WTC11 (cell line): ENCODE measurements around the gene MLXIP. TPM values are rescaled to one million over a fixed set of nuclear protein-coding genes. Genes with fewer than 3 reads are reported as not detected.

ENCODE experiments used
- ATAC-seq: fragments of 200-7000 bp; cut with Tn5 transposase; 2 replicates; pipeline ENCODE4 v1.10.0; 2021; ENCODE audit warnings: mild to moderate bottlenecking, moderate library complexity
- CTCF ChIA-PET: fragments of 300-600 bp; sonication (Branson Sonifier 250); formaldehyde crosslinking; loops from one replicate; lab custom pipeline; 2021; ENCODE audit warnings: antibody characterized with exemption; lab: Charles Lee
- POLR2A ChIA-PET: fragments of 350-600 bp; sonication (Branson Sonifier 250); formaldehyde crosslinking; loops from one replicate; lab custom pipeline; 2021; ENCODE audit warnings: antibody characterized with exemption; lab: Charles Lee
- DNase-seq: peaks from one replicate; pipeline ENCODE4 v3.0.0; 2021; ENCODE audit warnings: low spot score
- H3K27ac Mint-ChIP-seq: 2 replicates; pipeline ENCODE4 v1.8.0; 2021; ENCODE audit warnings: mixed read lengths
- H3K27me3 Mint-ChIP-seq: 2 replicates; pipeline ENCODE4 v1.8.0; 2021; ENCODE audit warnings: low read depth, mild to moderate bottlenecking, moderate library complexity, mixed read lengths
- H3K36me3 Mint-ChIP-seq: 2 replicates; pipeline ENCODE4 v1.8.0; 2021; ENCODE audit warnings: mixed read lengths
- H3K4me1 Mint-ChIP-seq: 2 replicates; pipeline ENCODE4 v1.8.0; 2022; ENCODE audit warnings: mixed read lengths
- H3K4me3 Mint-ChIP-seq: 2 replicates; pipeline ENCODE4 v1.8.0; 2021; ENCODE audit warnings: mild to moderate bottlenecking, moderate library complexity, mixed read lengths
- H3K9me3 Mint-ChIP-seq: 2 replicates; pipeline ENCODE4 v1.8.0; 2021; ENCODE audit warnings: mixed read lengths
- CREM ChIP-seq: sonication (generic); formaldehyde crosslinking; IDR thresholded peaks from 2 replicates; pipeline ENCODE4 v1.8.1; 2022; ENCODE audit warnings: mild to moderate bottlenecking, missing genetic modification reagents, moderate library complexity
- IRF2 ChIP-seq: sonication (generic); formaldehyde crosslinking; IDR thresholded peaks from 2 replicates; pipeline ENCODE4 v1.8.0; 2022; ENCODE audit warnings: low read depth, missing genetic modification reagents, borderline replicate concordance
- NFATC4 ChIP-seq: fragments of 250-450 bp; sonication (Bioruptor Pico); IDR thresholded peaks from 2 replicates; pipeline ENCODE4 v1.9.0; 2021; ENCODE audit warnings: mild to moderate bottlenecking
- NR1H2 ChIP-seq: sonication (generic); formaldehyde crosslinking; IDR thresholded peaks from 2 replicates; pipeline ENCODE4 v1.9.0; 2021; ENCODE audit warnings: mild to moderate bottlenecking, moderate library complexity, missing genetic modification reagents
- RELA ChIP-seq: sonication (generic); formaldehyde crosslinking; IDR thresholded peaks from 2 replicates; pipeline ENCODE4 v1.8.1; 2022; ENCODE audit warnings: missing genetic modification reagents, mild to moderate bottlenecking, borderline replicate concordance
- ZNF121 ChIP-seq: sonication (generic); formaldehyde crosslinking; IDR thresholded peaks from 2 replicates; pipeline ENCODE4 v1.8.0; 2023; ENCODE audit warnings: missing genetic modification reagents
- ZNF396 ChIP-seq: fragments of 250-450 bp; sonication (Bioruptor Pico); IDR thresholded peaks from 2 replicates; pipeline ENCODE4 v1.8.0; 2021; ENCODE audit warnings: mild to moderate bottlenecking, moderate library complexity, borderline replicate concordance
- ZNF416 ChIP-seq: fragments of 250-450 bp; sonication (Bioruptor Pico); IDR thresholded peaks from 2 replicates; pipeline ENCODE4 v1.9.0; 2021; ENCODE audit warnings: mild to moderate bottlenecking, inconsistent platforms
- ZNF671 ChIP-seq: fragments of 250-450 bp; sonication (Bioruptor Pico); IDR thresholded peaks from 2 replicates; pipeline ENCODE4 v1.8.0; 2021; ENCODE audit warnings: mild to moderate bottlenecking
- total RNA-seq: library from RNA; stranded (reverse); gene quantifications from 3 replicates; pipeline ENCODE4 v1.2.3, GENCODE V29; 2021
- TF ChIP-seq, protein P1 (sequence below): sonication (generic); formaldehyde crosslinking; IDR thresholded peaks from 2 replicates; pipeline ENCODE4 v1.8.1; 2023; ENCODE audit warnings: mild to moderate bottlenecking, missing genetic modification reagents, moderate library complexity
- TF ChIP-seq, protein P2 (sequence below): sonication (generic); formaldehyde crosslinking; IDR thresholded peaks from 2 replicates; pipeline ENCODE4 v1.8.0; 2022; ENCODE audit warnings: mild to moderate bottlenecking, missing genetic modification reagents
- TF ChIP-seq, protein P3 (sequence below): sonication (generic); formaldehyde crosslinking; IDR thresholded peaks from 2 replicates; pipeline ENCODE4 v1.8.1; 2022; ENCODE audit warnings: mild to moderate bottlenecking, missing genetic modification reagents, moderate library complexity, borderline replicate concordance
- TF ChIP-seq, protein P4 (sequence below): sonication (generic); formaldehyde crosslinking; conservative IDR thresholded peaks from 2 replicates; pipeline ENCODE4 v1.8.1; 2022; ENCODE audit warnings: mild to moderate bottlenecking, missing genetic modification reagents
- TF ChIP-seq, protein P5 (sequence below): sonication (generic); formaldehyde crosslinking; IDR thresholded peaks from 2 replicates; pipeline ENCODE4 v1.8.1; 2023; ENCODE audit warnings: mild to moderate bottlenecking, missing genetic modification reagents, borderline replicate concordance
- TF ChIP-seq, protein P6 (sequence below): sonication (generic); formaldehyde crosslinking; IDR thresholded peaks from 2 replicates; pipeline ENCODE4 v1.8.1; 2023; ENCODE audit warnings: mild to moderate bottlenecking, missing genetic modification reagents
- TF ChIP-seq, protein P7 (sequence below): sonication (generic); formaldehyde crosslinking; IDR thresholded peaks from 2 replicates; pipeline ENCODE4 v1.8.0; 2022; ENCODE audit warnings: mild to moderate bottlenecking, missing genetic modification reagents

MLXIP gene
- total RNA-seq, 1 experiment from 2014 or later: 49.4 TPM

DNA sequence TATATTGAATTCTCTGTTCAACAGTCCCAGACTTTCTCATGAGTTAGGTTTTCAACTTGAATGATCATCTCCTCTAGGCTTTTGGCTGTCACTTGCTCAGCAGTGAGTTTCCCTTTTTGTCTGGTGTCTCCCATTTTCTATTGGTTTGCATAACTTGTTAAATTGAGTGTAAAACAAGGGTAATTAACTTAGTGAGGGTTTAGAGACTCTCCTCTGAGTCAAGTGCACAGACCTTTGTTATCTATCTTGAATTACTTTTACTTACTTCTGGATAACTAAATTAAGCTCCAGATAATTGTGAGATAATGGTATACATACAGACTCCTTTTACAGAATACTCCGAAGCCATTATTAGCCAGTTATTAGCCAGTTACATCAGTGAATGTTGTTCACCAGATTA is 22.0 kb downstream of the MLXIP start:
- H3K27me3 Mint-ChIP-seq: no peaks in the 10 kb centered on the region
- no peak overlapping the region for H3K4me3 Mint-ChIP-seq
- peaks cover 5% of the 10 kb centered on the region for H3K9me3 Mint-ChIP-seq
- DNase-seq (no peak), ATAC-seq (no peak)
- TF ChIP-seq CREM (CRISPR knock-in tag) (no peak), ZNF396 (CRISPR knock-in tag) (no peak), ZNF671 (CRISPR knock-in tag) (no peak), ZNF121 (CRISPR knock-in tag) (no peak), NR1H2 (CRISPR knock-in tag) (no peak), IRF2 (CRISPR knock-in tag) (no peak), RELA (CRISPR knock-in tag) (no peak), NFATC4 (CRISPR knock-in tag) (no peak), ZNF416 (CRISPR knock-in tag) (no peak)
- TF ChIP-seq, protein P1, sequence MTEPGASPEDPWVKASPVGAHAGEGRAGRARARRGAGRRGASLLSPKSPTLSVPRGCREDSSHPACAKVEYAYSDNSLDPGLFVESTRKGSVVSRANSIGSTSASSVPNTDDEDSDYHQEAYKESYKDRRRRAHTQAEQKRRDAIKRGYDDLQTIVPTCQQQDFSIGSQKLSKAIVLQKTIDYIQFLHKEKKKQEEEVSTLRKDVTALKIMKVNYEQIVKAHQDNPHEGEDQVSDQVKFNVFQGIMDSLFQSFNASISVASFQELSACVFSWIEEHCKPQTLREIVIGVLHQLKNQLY (CRISPR knock-in tag): no peak
- TF ChIP-seq, protein P2, sequence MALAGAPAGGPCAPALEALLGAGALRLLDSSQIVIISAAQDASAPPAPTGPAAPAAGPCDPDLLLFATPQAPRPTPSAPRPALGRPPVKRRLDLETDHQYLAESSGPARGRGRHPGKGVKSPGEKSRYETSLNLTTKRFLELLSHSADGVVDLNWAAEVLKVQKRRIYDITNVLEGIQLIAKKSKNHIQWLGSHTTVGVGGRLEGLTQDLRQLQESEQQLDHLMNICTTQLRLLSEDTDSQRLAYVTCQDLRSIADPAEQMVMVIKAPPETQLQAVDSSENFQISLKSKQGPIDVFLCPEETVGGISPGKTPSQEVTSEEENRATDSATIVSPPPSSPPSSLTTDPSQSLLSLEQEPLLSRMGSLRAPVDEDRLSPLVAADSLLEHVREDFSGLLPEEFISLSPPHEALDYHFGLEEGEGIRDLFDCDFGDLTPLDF (CRISPR knock-in tag): no peak
- TF ChIP-seq, protein P3, sequence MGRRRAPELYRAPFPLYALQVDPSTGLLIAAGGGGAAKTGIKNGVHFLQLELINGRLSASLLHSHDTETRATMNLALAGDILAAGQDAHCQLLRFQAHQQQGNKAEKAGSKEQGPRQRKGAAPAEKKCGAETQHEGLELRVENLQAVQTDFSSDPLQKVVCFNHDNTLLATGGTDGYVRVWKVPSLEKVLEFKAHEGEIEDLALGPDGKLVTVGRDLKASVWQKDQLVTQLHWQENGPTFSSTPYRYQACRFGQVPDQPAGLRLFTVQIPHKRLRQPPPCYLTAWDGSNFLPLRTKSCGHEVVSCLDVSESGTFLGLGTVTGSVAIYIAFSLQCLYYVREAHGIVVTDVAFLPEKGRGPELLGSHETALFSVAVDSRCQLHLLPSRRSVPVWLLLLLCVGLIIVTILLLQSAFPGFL (CRISPR knock-in tag): no peak
- TF ChIP-seq, protein P4, sequence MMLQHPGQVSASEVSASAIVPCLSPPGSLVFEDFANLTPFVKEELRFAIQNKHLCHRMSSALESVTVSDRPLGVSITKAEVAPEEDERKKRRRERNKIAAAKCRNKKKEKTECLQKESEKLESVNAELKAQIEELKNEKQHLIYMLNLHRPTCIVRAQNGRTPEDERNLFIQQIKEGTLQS: no peak
- TF ChIP-seq, protein P5, sequence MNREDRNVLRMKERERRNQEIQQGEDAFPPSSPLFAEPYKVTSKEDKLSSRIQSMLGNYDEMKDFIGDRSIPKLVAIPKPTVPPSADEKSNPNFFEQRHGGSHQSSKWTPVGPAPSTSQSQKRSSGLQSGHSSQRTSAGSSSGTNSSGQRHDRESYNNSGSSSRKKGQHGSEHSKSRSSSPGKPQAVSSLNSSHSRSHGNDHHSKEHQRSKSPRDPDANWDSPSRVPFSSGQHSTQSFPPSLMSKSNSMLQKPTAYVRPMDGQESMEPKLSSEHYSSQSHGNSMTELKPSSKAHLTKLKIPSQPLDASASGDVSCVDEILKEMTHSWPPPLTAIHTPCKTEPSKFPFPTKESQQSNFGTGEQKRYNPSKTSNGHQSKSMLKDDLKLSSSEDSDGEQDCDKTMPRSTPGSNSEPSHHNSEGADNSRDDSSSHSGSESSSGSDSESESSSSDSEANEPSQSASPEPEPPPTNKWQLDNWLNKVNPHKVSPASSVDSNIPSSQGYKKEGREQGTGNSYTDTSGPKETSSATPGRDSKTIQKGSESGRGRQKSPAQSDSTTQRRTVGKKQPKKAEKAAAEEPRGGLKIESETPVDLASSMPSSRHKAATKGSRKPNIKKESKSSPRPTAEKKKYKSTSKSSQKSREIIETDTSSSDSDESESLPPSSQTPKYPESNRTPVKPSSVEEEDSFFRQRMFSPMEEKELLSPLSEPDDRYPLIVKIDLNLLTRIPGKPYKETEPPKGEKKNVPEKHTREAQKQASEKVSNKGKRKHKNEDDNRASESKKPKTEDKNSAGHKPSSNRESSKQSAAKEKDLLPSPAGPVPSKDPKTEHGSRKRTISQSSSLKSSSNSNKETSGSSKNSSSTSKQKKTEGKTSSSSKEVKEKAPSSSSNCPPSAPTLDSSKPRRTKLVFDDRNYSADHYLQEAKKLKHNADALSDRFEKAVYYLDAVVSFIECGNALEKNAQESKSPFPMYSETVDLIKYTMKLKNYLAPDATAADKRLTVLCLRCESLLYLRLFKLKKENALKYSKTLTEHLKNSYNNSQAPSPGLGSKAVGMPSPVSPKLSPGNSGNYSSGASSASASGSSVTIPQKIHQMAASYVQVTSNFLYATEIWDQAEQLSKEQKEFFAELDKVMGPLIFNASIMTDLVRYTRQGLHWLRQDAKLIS (CRISPR knock-in tag): no peak
- TF ChIP-seq, protein P6, sequence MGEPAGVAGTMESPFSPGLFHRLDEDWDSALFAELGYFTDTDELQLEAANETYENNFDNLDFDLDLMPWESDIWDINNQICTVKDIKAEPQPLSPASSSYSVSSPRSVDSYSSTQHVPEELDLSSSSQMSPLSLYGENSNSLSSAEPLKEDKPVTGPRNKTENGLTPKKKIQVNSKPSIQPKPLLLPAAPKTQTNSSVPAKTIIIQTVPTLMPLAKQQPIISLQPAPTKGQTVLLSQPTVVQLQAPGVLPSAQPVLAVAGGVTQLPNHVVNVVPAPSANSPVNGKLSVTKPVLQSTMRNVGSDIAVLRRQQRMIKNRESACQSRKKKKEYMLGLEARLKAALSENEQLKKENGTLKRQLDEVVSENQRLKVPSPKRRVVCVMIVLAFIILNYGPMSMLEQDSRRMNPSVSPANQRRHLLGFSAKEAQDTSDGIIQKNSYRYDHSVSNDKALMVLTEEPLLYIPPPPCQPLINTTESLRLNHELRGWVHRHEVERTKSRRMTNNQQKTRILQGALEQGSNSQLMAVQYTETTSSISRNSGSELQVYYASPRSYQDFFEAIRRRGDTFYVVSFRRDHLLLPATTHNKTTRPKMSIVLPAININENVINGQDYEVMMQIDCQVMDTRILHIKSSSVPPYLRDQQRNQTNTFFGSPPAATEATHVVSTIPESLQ (CRISPR knock-in tag): no peak
- TF ChIP-seq, protein P7, sequence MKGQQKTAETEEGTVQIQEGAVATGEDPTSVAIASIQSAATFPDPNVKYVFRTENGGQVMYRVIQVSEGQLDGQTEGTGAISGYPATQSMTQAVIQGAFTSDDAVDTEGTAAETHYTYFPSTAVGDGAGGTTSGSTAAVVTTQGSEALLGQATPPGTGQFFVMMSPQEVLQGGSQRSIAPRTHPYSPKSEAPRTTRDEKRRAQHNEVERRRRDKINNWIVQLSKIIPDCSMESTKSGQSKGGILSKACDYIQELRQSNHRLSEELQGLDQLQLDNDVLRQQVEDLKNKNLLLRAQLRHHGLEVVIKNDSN (CRISPR knock-in tag): no peak
- ChIA-PET POLR2A (no interaction called here), CTCF (interaction anchor here (1.0 to 1.5 kb wide), 2 partner anchors 23 to 30 kb away, joined by 5 to 7 read pairs; no protein-coding TSS in a partner anchor)
- H3K36me3 Mint-ChIP-seq: peaks cover 10% of the 10 kb centered on the region
- peaks cover 37% of the 10 kb centered on the region for H3K4me1 Mint-ChIP-seq
- H3K27ac Mint-ChIP-seq: no peak overlapping the region
